HG03521 (cell line): ENCODE data around the gene ITGA11.

Experiments
- ATAC-seq: cut with Tn5 transposase; IDR thresholded peaks from one replicate; pipeline ENCODE4 v1.9.1; 2021; ENCODE audit warnings: mild to moderate bottlenecking, moderate library complexity; ENCODE audit not compliant: unreplicated experiment

Gene ITGA11

DNA sequence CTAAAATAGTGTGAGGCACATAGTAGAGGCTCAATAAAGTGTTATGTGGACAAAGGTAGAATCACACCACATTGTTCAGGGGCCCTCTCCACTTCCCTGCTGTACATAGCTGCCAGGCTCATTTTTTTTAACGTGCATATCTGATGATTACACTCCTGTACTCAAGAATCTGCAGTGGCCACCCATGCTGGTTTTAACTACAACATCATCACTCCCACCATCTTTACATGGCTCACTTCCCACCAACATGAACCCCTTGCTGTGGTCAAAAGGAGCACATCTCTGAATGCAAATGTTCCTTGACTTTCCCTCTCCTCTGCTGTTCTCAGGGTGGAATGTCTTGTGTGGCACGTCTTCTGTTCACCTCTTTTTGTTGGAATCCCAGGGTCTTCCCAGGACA is 77.7 kb downstream of the ITGA11 start:
- ATAC-seq: no peak

DNA sequence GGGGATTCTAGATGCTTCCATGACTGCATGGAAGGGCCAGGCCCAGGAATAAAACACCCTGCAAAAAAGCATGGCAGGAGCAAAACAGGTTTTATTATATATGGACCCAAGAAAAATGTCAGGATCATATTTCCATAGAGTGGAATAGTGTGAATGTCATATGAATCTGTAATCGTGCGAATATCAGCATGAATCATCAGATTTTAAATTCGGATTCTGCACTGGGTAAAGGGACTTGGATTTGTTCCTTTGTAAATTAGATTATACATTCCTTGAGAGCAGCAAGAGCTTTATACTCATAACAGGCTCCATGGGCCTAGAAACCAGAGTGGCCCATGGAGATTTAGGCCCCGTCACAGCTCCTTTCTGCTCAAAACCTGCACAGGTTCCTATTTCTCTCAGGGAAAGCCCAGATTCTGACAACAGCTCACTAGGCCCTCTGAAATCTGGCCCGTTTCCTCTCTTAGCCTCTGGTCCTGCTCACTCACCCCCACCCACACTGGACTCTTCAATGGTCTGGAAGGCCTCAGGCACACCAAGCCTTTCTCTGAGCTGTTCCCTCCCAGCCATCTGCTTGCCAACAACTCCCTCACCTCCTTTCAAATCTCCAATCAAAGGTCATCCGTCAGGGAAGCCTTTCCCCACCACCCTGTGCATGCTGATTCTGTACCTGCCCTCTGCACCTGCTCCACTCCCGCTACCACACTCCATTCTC is 78.4 kb downstream of the ITGA11 start:
- no peak for ATAC-seq

DNA sequence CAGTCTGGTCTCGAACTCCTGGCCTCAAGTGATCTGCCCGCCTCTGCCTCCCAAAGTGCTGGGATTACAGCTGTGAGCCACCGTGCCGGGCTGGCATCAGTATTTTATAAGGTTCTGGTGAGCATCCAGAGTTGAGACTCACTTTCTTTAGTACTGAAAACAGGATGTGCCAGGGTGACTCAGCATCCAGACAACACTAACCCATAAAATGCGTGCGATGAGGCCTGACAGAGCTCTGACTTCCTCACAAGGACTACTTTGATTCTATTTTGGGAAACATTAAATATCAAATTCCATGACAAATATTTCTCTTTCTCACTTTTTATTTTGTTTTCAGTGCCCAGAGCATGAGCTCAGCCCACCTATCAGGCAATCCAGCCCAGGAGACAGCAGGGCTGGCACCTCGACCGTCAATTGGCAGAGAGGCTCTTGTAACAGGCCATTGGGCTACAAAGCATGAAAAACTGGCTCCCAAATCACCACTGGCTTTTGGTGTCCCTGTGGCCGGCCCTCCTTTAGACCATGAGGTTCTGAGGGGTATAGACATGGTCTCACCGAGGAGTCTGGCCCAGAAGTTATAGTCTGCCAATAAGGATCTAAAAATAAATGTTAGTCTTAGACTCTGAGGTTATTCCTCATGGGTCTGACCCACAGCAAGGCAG is 79.4 kb downstream of the ITGA11 start:
- no peak for ATAC-seq

DNA sequence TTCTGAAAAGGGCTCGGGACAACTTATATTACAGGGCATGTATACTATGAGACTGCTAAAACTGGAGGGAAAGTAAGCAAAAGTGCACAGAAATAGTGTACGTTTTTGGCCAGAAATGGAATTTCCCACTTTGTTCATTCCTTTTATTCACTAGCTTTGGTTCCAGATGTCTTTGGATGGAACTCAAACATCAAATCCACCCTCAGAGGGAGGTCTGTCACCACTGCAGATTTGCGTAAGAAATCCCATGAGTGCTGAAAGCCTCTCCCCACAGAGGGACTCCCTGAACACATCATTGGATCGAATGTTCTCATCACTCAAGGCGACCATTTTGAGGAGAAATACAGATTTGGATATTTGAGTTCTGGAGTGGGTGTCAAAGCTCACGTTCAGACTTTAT is 82.8 kb downstream of the ITGA11 start:
- ATAC-seq: no peak

DNA sequence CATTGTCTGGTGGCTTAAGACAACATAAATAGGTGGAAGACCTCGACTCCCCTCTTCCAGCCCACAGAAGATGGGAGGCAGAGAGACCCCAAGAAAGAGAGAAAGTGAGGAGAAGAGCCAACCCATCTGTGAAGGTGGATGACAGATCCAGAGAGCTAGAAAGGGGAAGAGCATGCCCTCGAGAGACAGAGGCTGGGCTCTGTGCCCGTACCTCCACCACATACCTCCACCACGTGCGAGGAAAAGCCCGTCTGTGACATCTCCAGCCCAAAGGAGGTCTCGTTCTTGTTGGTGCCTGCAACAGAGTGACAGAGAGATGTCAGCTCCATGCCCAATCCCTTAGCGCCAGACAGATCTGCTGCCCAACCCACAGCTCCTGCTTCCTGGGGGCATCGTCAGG is 83.4 kb downstream of the ITGA11 start:
- no peak for ATAC-seq

DNA sequence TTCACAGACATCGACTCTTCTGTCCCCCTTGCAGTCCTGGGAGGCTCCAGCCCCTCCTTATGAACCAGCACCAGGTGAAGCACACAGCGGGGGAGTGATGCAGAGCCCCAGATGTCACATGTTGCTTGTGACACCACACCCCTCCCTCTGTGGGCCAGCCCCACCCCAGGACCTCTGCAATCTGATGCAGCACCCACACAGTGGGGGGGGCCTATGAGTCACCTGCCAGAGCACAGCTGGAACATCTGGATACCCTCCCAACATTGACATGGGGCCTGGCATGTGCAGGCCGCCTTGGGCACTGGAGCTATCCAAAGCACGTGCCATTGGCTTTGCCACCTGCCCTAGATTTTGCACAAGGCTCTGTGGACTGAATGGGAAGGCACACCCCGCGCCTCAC is 83.9 kb downstream of the ITGA11 start:
- ATAC-seq: no peak

DNA sequence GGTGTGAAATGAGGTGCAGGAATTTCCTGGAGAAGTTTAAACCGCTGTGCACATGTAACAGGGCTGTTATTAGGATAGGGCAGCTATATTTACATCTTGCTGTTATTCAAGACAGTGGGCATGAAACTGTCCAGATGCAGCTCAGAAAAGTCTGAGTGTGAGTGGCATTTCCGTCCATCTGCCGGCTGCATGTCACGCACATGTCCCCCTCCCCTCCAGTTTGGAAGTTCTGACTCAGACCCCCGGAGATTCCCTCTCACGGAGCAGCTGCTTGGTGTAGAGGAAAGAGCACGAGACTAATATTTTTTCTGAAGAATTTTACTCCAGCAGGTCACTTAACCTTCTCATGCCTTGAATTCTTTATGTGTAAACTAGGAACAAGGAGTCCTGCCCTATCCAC is 84.6 kb downstream of the ITGA11 start:
- ATAC-seq: no peak

DNA sequence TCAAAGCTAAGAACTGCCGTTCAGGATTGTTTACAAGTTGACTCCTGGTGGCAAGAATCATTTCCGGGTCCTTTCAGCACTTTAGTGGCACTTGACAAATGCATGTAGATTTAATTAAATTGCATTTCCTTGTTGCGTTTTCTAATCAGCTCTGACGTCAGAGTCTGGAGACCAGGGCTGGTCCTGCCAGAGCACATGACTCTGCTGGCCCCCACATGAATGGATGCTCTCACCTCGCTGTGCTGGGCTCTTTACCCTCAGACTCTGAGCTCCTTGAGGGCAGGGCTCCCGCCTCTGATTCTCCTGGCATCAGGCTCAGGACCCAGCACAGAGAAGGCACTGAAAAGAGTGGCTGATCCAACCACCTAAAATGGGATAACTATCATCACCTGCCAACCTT is 85.0 kb downstream of the ITGA11 start:
- no peak for ATAC-seq

DNA sequence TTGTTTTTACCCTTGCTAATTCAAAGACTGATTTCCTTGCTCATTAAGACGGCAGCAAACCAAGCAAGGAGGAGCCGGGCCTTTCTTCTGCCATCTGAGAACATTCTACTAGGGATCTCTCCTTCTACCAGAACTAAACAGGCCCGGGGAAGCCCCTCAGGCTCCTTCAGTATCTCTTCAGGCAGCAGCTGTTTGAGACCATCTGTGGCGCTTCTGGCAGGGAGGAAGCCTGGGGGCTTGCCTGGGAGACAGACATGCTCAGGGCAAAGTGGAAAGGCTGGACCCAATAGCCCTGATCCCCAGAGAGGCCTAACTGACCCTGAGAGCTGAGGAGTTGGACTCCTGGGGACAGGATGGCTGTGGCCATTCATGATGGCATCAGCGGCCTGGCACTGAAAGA is 86.5 kb downstream of the ITGA11 start:
- ATAC-seq: no peak

DNA sequence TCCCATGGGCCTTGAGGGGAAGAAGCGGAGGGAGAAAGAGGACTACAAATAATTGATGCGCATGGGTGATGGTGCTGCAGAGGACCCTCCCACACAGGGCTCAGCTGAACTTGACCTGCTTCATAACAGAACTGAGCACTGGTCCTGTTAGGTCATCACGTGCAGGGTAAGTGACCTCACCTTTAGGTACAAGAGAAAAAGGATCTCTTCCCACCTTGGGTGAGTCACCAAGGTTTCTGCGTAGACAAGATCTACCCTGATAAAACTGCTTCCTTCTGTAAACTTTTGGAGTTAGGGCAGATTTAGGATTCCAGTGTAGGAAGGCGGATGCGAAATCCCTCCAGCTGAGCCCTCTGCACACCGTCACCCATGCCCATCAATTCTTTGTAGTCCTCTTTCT is 87.4 kb downstream of the ITGA11 start:
- ATAC-seq: no peak

DNA sequence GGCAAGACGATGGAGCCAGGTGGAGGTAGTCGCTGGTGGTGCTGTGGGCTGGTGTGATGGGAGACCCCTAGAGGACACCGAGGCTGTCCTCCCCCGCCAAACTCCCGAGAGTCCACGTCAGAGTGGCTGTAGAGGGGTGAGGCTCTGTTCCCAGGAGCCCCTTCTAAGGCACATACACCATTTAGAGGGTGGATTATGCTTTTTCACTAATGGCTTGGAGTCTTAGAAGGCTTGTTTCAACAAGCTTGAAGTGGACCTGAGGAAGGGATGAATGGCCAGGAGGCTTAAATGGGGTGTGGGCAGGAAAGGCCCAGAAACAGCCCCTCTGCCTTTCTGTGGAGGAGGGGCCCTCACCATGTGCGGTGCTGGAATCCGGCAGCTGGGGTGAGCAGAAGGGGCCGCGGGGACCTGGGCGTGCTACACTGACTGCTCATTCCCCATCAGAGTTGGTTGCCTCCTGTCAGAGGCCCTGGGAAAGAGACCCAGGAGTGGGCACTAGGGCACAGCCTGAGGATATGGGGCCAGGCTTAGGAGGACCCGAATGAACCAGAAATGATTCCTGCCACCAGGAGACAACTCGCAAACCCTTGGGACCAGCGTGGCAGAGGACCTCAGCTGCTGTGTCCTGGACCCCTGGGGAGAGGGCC is 88.3 kb downstream of the ITGA11 start:
- no peak for ATAC-seq

DNA sequence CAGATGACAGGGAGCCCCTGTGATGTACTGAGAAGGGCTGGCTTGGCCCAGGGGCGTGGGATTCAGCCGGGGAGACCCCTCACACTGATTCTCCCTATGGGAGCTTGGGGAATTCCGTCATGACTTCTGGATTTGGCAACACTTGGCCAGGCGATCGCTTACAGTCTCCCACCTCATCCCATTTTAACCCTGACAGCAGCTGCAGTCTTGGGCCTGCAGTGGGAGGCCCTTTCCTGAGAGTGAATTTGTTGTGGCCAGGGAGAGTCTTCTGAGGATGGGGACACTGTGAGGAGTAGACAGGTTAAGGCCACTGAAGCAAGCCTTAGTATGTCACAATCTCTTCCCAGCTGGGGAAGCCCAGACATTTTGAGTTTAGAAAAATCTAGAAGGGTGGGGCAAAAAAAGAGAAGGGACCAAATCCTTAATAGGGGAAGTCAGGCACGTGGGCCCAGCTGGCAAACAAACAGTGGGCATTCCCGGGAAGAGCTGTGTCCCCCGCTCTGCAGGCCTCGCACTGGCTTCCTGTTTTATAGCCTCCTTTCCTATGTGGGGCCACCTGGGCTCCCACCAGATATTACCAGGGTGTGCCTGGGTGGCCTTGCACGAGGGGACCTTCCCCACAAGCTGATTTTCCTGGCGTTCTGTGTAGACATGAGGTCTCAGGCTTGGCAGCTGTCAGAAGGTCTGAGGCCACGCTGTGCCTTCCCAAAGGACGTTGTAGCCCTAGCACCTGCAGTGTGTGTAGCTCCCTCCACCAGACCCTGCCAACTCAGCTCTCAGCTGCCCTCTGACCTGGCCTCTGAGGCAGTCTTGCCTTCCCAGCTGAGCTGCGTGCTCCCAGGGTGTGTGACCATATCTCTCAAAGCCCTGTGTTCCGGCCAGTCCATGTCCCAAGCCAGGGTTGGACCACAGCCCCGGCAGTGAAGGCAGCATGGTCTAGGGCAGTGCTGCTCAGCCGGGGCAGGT is 89.9 kb downstream of the ITGA11 start:
- no peak for ATAC-seq

DNA sequence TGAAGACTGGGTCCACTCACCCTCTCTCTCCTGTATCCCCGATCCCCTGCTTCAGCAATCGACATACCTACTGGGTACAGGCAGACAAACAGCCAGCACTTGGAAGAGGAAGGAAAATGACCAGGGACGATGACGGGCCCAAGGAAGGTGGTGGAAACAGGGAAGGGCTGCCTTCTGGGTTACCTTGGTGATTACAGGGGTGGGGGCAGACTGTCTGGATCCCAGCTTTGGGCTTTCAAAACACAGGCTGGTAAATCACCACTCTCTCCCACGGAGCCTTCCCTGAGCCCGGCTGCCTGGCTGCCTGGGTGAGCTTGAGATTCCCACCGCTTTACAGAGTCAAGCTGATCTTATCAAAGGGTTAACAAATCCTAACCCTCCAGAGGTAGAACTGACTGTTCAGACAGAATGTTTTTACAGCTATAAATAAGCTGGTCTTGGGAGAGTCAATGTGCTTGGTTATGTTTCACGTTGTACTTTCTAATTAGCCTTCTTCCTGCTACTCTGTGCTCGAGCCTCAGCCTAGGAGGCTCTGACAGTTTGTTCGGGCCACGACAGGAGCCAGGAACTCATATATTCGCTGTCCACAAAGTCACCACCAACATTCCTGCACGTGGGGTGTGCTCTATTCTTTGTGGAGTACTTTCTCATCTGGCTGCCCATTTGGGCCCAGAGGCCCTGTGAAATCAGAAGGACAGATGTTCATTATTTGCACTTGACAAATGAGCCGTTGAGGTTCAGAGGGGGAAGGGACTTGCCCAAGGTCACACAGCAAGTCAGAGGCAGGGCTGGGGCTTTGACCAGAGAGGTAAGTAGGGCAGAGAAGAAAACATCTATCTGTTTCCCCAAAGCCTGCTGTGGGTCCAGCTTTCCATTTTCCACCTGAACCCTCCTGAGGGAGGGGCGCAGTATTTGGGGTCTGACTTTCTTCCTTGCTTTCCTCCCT is 91.0 kb downstream of the ITGA11 start:
- ATAC-seq: no peak

DNA sequence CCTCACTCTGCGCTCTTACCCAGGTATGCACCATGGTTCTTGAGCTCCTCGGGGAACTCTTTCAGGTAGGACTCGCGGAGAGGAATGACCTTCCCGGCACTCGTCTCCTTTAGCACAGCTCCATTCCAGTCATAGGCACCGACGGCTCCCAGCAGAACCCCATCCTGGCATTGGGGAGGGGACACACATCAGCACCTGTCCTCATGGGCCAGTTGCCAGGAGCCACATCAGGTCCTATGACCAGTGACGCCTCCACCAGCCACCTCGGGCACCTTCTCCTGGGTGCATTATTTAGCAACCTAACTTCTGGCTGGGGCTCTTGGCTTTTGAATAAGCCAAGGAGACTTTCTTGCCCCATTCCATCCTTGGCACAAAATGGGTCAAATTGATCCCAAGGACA is 92.5 kb downstream of the ITGA11 start:
- no peak for ATAC-seq

DNA sequence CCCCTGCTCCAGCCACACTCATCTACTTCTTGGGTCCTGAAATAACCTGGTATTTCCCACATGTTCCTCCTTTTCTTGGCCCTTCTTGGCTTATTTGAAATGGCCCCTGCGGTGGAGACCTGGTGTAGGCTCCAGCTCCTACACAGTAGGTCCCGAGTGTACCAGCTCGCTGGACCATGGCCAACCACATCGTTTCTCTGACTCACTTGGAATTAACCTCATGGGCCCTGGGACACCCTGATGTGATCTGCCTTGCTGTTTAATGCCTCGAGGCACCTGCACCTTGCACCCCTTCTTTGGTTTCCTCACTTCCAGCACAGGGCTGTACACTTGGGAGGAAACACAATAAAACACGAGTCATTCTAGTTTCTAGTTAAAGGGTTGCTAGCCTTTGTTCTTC is 94.1 kb downstream of the ITGA11 start:
- no peak for ATAC-seq

DNA sequence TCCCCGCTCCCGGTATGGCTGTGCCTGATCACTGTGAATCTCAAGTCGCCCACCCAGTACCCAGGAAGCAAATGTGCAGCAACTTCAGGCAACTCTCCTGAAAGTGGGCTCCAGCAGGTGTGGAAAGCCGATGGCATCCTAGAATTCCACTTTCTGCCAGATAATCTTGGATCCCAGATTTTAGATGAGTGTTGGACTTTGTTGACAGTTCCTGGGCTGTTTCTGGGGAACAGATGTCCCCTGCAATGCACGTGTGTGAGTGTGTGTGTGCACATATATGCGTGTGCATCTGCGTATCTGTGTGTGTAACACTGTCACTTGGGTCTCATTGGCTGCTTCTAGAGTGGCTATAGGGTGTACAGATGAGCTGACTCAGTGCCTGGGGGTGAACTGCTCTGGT is 95.4 kb downstream of the ITGA11 start:
- no peak for ATAC-seq

DNA sequence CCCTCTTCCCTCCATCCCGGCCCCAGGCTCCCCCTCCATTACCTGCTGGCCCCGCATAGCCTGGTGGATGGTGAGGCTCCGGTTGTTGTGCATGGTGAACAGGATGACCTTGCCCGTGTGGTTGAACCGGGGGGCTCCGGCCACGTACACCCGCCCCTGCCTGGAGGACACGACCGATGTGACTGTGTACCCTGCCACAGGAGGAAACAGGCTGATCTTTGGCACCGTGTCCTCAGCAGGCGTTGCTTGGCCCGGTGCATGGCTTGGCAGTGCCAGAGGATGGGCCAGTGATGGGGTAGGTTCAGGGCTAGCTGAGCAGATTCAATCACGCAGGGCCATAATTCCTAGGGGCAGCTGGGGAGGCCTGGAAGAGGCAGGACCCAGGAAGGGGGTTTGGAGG is 96.3 kb downstream of the ITGA11 start:
- no peak for ATAC-seq

DNA sequence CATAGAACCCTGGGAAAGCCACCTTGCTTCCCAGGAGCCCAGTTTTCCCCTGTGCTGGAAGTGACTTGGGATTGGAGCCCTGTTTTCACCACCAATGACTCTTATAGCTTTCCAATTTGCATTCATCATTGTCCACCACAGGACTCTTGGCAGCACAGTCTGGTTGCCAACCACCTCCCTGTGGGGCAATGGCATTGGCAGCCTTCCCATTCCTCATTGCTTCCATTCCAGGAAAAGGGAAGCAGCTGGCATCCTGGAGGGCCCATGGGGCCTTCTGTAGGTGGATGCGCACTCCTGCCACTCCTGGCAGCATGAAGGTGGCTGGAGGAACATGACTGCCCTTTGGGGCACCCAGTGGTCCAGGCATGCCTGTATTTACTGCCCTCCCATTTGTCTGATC is 96.7 kb downstream of the ITGA11 start:
- ATAC-seq: no peak

DNA sequence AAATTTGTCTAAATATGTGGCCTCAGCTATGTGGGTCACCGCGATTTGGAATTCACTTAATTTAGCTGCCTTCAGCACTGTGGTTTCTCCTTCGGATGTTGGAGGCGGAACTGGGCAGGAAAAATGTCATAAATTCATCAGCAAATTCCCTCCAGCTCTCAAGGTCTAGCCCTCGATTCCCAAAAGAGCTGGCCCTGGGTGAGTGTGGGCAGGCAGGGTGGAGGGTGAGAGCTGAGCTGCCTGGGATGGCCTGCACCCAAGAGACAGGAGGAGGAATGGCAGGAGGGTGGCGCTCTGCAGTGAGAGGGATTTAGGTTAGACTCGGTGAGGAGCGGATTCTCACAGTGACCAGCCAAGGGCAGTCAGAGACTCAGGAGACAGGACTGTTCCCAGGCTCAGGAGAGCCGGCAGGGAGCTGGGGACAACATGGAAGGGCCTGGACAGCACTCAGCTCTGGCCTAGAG is 97.3 kb downstream of the ITGA11 start:
- ATAC-seq: no peak
